ENCODE results near the gene P3H1.

The P3H1 gene

GRCh38 chr1:42769811-42770210 is 3.0 kb upstream of the P3H1 start:
- POLR2A ChIA-PET = interaction anchor here (0.7 kb wide), 1 partner anchor 16 kb away, joined by 3 read pairs; no protein-coding TSS in a partner anchor

GRCh38 chr1:42768172-42768571 is 1.3 kb upstream of the P3H1 start:
- ChIA-PET CTCF (interaction anchor here (0.9 to 4.7 kb wide), 5 partner anchors 9 to 306 kb away, joined by 3 to 19 read pairs (median 6); no protein-coding TSS in a partner anchor), POLR2A (interaction anchor here (1.8 to 3.4 kb wide), 3 partner anchors 8 to 78 kb away, joined by 9 to 35 read pairs (median 13); partner anchors contain the start of gene ZNF691)
- H3K4me3 ChIP-seq (ENCODE audit: low read depth, low read length) = peak overlapping the region; percentile 100
- H3K27ac ChIP-seq (ENCODE audit: extremely low read depth, low read depth, low read length) = no peak overlapping the region
- H3K4me1 ChIP-seq (ENCODE audit: control insufficient read depth, insufficient read depth, low read length) = no peaks in the 10 kb centered on the region
- H3K9me3 ChIP-seq (ENCODE audit: control insufficient read depth, insufficient read depth, low read depth, low read length) = no peaks in the 10 kb centered on the region
- TF ChIP-seq KLF16 (tag by site-specific recombination; IDR thresholded peaks at IDR 0.05) = no peak
- TF ChIP-seq INSM2 (tag by site-specific recombination; IDR thresholded peaks at IDR 0.05) = no peak
- TF ChIP-seq RBAK (tag by site-specific recombination; IDR thresholded peaks at IDR 0.05) = no peak
- no peak for TF ChIP-seq ZNF121 (tag by site-specific recombination; IDR thresholded peaks at IDR 0.05)
- TF ChIP-seq ZNF791 (tag by site-specific recombination; IDR thresholded peaks at IDR 0.05) = no peak
- no peak for TF ChIP-seq SP7 (tag by site-specific recombination; IDR thresholded peaks at IDR 0.05)
- H3K36me3 ChIP-seq (ENCODE audit: control insufficient read depth in 2 of 2, insufficient read depth in 1 of 2, low read length in 2 of 2) = peaks cover 9 to 12% of the 10 kb centered on the region in 2 experiments; a peak in 2 of 3 replicates

More at GRCh38 chr1:42769811-42770210, 3.0 kb upstream of the P3H1 start:
- Histone ChIP-seq H3K4me3 (ENCODE audit: low read depth, low read length) (no peak overlapping the region), H3K36me3 (ENCODE audit: control insufficient read depth in 2 of 2, insufficient read depth in 1 of 2, low read length in 2 of 2) (peaks cover 17 to 28% of the 10 kb centered on the region in 2 experiments; a peak in 2 of 3 replicates), H3K9me3 (ENCODE audit: control insufficient read depth, insufficient read depth, low read depth, low read length) (no peaks in the 10 kb centered on the region), H3K4me1 (ENCODE audit: control insufficient read depth, insufficient read depth, low read length) (no peaks in the 10 kb centered on the region), H3K27ac (ENCODE audit: extremely low read depth, low read depth, low read length) (no peak overlapping the region)
- TF ChIP-seq ZNF335 (tag by site-specific recombination; conservative IDR thresholded peaks at IDR 0.05) (0 out of 2 replicates have a peak, but pooled peaks have one; percentile 0), WT1 (tag by site-specific recombination; IDR thresholded peaks at IDR 0.05) (no peak)
- CTCF ChIA-PET = interaction anchor here (4.7 kb wide), 1 partner anchor 8 kb away, joined by 19 read pairs; no protein-coding TSS in a partner anchor

- peaks cover 8% of the 10 kb centered on the region in 2 experiments; a peak in 2 of 3 replicates for H3K36me3 ChIP-seq (ENCODE audit: control insufficient read depth in 2 of 2, insufficient read depth in 1 of 2, low read length in 2 of 2)
- ChIA-PET CTCF (interaction anchor here (0.6 to 4.7 kb wide), 9 partner anchors 10 to 422 kb away, joined by 3 to 19 read pairs (median 4); no protein-coding TSS in a partner anchor), POLR2A (interaction anchor here (0.5 to 3.4 kb wide), 31 partner anchors 9 to 884 kb away, joined by 3 to 35 read pairs (median 6); partner anchors contain the start of genes CCDC30, ERMAP, PPIH and SLC2A1)
- H3K9me3 ChIP-seq (ENCODE audit: control insufficient read depth, insufficient read depth, low read depth, low read length) = no peaks in the 10 kb centered on the region
- H3K4me3 ChIP-seq (ENCODE audit: low read depth, low read length) = peak overlapping the region; percentile 100
- no peaks in the 10 kb centered on the region for H3K4me1 ChIP-seq (ENCODE audit: control insufficient read depth, insufficient read depth, low read length)
- peak overlapping the region; percentile 54; the same call in 1 of the 2 replicates for H3K27ac ChIP-seq (ENCODE audit: extremely low read depth, low read depth, low read length)
- no peak for TF ChIP-seq ELK4 (IDR thresholded peaks at IDR 0.05; ENCODE audit: borderline replicate concordance, low read depth, low read length)
- no peak for TF ChIP-seq ZNF664 (tag by site-specific recombination; IDR thresholded peaks at IDR 0.05)
- TF ChIP-seq ZNF175 (tag by site-specific recombination; IDR thresholded peaks at IDR 0.05) = no peak
- no peak for TF ChIP-seq ZFHX2 (tag by site-specific recombination; conservative IDR thresholded peaks at IDR 0.05)
- 0 out of 2 replicates have a peak, but pooled peaks have one; percentile 64 for TF ChIP-seq YY2 (tag by site-specific recombination; IDR thresholded peaks at IDR 0.05)
- no peak for TF ChIP-seq ZNF132 (tag by site-specific recombination; IDR thresholded peaks at IDR 0.05; ENCODE audit: borderline replicate concordance)
- no peak for TF ChIP-seq ZNF518A (tag by site-specific recombination; conservative IDR thresholded peaks at IDR 0.05; ENCODE audit: low read depth)
- TF ChIP-seq ZSCAN18 (tag by site-specific recombination; IDR thresholded peaks at IDR 0.05) = no peak
- TF ChIP-seq ZNF704 (tag by site-specific recombination; IDR thresholded peaks at IDR 0.05) = no peak
Measured at GRCh38 chr1:42767510-42768000, 727 bp upstream of the P3H1 start.
